C4-2B (cell line): ENCODE results near the gene EMC9.

Experiments used
- ZFX ChIP-seq: fragments of 450-650 bp; IDR thresholded peaks from 2 replicates; pipeline ENCODE4 v1.6.1; 2017
- TF ChIP-seq, protein P1 (sequence below): fragments of 450-650 bp; conservative IDR thresholded peaks from 2 replicates; pipeline ENCODE4 v1.5.1; 2017; ENCODE audit warnings: mild to moderate bottlenecking

DNA sequence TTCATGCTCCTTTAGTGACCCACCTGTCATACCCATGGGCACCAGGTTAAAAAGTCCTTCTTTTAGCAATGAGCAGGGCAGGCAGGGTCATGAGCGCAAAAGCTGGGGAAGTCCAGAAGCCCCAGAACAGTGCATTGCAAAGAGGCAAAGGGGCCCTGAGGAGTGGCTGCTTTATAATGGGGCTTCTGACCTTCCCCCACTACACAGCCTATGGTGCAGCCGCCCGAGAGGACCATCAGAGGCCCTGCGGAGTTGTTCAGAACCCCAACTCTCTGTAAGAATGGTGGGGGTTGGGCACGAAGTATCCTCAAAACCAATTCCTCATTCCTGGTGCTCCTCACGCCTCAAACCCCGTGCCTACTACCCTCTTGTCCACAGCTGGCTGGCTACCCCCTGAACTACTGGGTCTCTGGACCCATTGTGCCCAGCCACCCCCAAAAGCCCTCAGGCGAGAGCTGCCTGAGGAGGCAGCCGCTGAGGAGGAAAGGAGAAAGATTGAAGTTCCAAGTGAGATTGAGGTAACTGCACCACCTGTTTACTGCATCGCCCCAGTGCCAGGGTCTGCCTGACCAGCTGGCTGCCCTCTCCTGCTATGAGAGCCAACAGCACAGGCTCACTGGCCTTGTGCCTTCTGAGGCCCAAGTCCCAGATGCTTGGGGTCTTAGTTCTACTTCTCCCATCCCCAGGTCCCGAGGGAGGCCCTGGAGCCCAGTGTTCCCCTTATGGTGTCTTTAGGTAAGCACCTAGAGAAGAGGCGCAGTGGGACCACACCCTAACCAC lies 37.2 kb upstream of the EMC9 start:
- TF ChIP-seq, protein P1, sequence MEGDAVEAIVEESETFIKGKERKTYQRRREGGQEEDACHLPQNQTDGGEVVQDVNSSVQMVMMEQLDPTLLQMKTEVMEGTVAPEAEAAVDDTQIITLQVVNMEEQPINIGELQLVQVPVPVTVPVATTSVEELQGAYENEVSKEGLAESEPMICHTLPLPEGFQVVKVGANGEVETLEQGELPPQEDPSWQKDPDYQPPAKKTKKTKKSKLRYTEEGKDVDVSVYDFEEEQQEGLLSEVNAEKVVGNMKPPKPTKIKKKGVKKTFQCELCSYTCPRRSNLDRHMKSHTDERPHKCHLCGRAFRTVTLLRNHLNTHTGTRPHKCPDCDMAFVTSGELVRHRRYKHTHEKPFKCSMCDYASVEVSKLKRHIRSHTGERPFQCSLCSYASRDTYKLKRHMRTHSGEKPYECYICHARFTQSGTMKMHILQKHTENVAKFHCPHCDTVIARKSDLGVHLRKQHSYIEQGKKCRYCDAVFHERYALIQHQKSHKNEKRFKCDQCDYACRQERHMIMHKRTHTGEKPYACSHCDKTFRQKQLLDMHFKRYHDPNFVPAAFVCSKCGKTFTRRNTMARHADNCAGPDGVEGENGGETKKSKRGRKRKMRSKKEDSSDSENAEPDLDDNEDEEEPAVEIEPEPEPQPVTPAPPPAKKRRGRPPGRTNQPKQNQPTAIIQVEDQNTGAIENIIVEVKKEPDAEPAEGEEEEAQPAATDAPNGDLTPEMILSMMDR = no peak
- no peak for TF ChIP-seq ZFX
